HG02884 (cell line): Measurements from ENCODE around the gene ATP2B2.

Source experiments
- ATAC-seq: cut with Tn5 transposase; IDR thresholded peaks from one replicate; pipeline ENCODE4 v1.9.1; 2021; ENCODE audit warnings: mild to moderate bottlenecking, moderate library complexity; ENCODE audit not compliant: unreplicated experiment

Gene ATP2B2

GRCh38 chr3:10455545-10455914 lies 49.9 kb downstream of the ATP2B2 start:
- no peak for ATAC-seq

- ATAC-seq = no peak
Observed at GRCh38 chr3:10454907-10455544, 50.4 kb downstream of the ATP2B2 start.

GRCh38 chr3:10453431-10454163 lies 51.8 kb downstream of the ATP2B2 start:
- ATAC-seq = no peak

GRCh38 chr3:10450494-10451440 lies 54.6 kb downstream of the ATP2B2 start:
- no peak for ATAC-seq

- no peak for ATAC-seq
Observed at GRCh38 chr3:10449436-10449835, 56.0 kb downstream of the ATP2B2 start.

- ATAC-seq = no peak
Observed at GRCh38 chr3:10448544-10448943, 56.8 kb downstream of the ATP2B2 start.

- no peak for ATAC-seq
Observed at GRCh38 chr3:10447527-10448260, 57.7 kb downstream of the ATP2B2 start.

- no peak for ATAC-seq
Observed at GRCh38 chr3:10447110-10447509, 58.3 kb downstream of the ATP2B2 start.

GRCh38 chr3:10445561-10446175 lies 59.7 kb downstream of the ATP2B2 start:
- ATAC-seq = no peak

- ATAC-seq = no peak
Observed at GRCh38 chr3:10444511-10444910, 60.9 kb downstream of the ATP2B2 start.

GRCh38 chr3:10444110-10444429 lies 61.3 kb downstream of the ATP2B2 start:
- no peak for ATAC-seq

- no peak for ATAC-seq
Observed at GRCh38 chr3:10443272-10444109, 61.9 kb downstream of the ATP2B2 start.

GRCh38 chr3:10442151-10442795 lies 63.1 kb downstream of the ATP2B2 start:
- ATAC-seq = no peak

GRCh38 chr3:10440684-10441083 lies 64.7 kb downstream of the ATP2B2 start:
- no peak for ATAC-seq

GRCh38 chr3:10438902-10439610 lies 66.3 kb downstream of the ATP2B2 start:
- ATAC-seq = no peak

GRCh38 chr3:10437995-10438901 lies 67.1 kb downstream of the ATP2B2 start:
- ATAC-seq = no peak

- peak; percentile 90 for ATAC-seq
Observed at GRCh38 chr3:10437272-10437994, 68.0 kb downstream of the ATP2B2 start.
